Right lobe of liver (tissue), 6 donors: Measurements from ENCODE around the gene ZBTB6. TPM values are rescaled to one million over a fixed set of nuclear protein-coding genes. Genes with fewer than 3 reads are reported as not detected.
A peak's percentile ranks its signal among the peaks of the same experiment; 100 is the strongest.

Source experiments
- ATAC-seq, 4 donors: fragments of 200-7000 bp; cut with Tn5 transposase; one replicate each; pipeline ENCODE4 v1.9.1; 2020; ENCODE audit warnings: mild to moderate bottlenecking in 4 of 4, moderate library complexity in 4 of 4
- DNase-seq, 3 donors: peaks; one replicate each; pipeline ENCODE4 v3.0.0-alpha.2; 2020
- H3K27ac ChIP-seq, 3 donors: fragments of 200-600 bp; one replicate each; pipeline ENCODE4 v1.8.0; 2022
- H3K27me3 ChIP-seq, 2 donors: fragments of 200-600 bp; one replicate each; pipeline ENCODE4 v1.8.0; 2022
- H3K36me3 ChIP-seq, 4 donors: fragments of 200-600 bp; sonication (generic) in 1 of 4; one replicate each; pipeline versions ENCODE4 v1.5.1 to v1.8.0; 2017 to 2022; ENCODE audit warnings: control low read depth in 1 of 4
- H3K4me1 ChIP-seq, 4 donors: fragments of 200-600 bp; sonication (generic) in 1 of 4; one replicate each; pipeline versions ENCODE4 v1.5.1 to v1.8.0; 2017 to 2022; ENCODE audit warnings: control low read depth in 1 of 4
- H3K4me3 ChIP-seq, 3 donors: fragments of 200-600 bp; one replicate each; pipeline ENCODE4 v1.8.0; 2022
- H3K9me3 ChIP-seq, 4 donors: fragments of 200-600 bp; sonication (generic) in 1 of 4; one replicate each; pipeline versions ENCODE4 v1.5.1 to v1.8.0; 2017 to 2022; ENCODE audit warnings: control low read depth in 1 of 4
- POLR2A ChIP-seq: fragments of 450-650 bp; IDR thresholded peaks from one replicate; pipeline ENCODE4 v1.6.1; 2017; ENCODE audit warnings: antibody characterized with exemption, mild to moderate bottlenecking
- WGBS: methylation state at CpG from one replicate; pipeline ENCODE4 v1.1.6; 2018; ENCODE audit warnings: low coverage, low lambda C conversion rate; ENCODE audit not compliant: insufficient coverage; ENCODE audit errors: missing lambda C conversion rate; 5-methylcytosine and 5-hydroxymethylcytosine counted together
- intact Hi-C, 2 donors: fragments of 100-400 bp; cut with DNase I; formaldehyde crosslinking; loops; one replicate each; pipeline versions ENCODE4 v1.11.2 to v1.14.1; 2022
- total RNA-seq, 6 experiments: library from RNA; depleted of rRNA in 2 of 6; stranded (reverse); fragments of >200 nt in 2 of 6; fragmentation: NEBNext Ultra II Directional in 3 of 6; extraction: Animal tissue kit (Norgen Biotek cat#: 25700) in 3 of 6; gene quantifications; one replicate each; pipeline versions ENCODE4 v1.1.0 to v1.2.4, GENCODE V29; 2016 to 2023
- TF ChIP-seq, protein P1 (sequence below), 4 donors: fragments of 200-600 bp in 3 of 4; fragments of 450-650 bp in 1 of 4; IDR thresholded peaks; one replicate each; pipeline versions ENCODE4 v1.5.1 to v1.8.0; 2016 to 2022; ENCODE audit warnings: antibody characterized with exemption in 4 of 4, mild to moderate bottlenecking in 2 of 4
- donor health status: DM: no; HTN: yes; CAD: no.
- donor health status: DM: no; HTN: no; CAD: no.
- donor health status: DM: no; HTN: no; CAD: no.
- donor health status: DM: no; HTN: yes; CAD: no.
- donor health status: DM: no; HTN: yes; CAD: no.

The ZBTB6 gene
- total RNA-seq, 6 experiments from 2014 or later: 2.2 to 4.3 (median 2.7) TPM

GRCh38 chr9:122931226-122932121, 18.4 kb upstream of the ZBTB6 start, which contains the start of gene ZBTB26:
Gene ZBTB26, minus strand, starts transcription at chr9:122931512. Its CDS starts 11,578 bp downstream, at chr9:122919934.
- peak; percentile 95 to 98 (median 96) for DNase-seq
- no peaks in the 10 kb centered on the region for H3K9me3 ChIP-seq
- no peaks in the 10 kb centered on the region for H3K27me3 ChIP-seq
- 0% methylated on average over 7 of the region's 51 CpGs for WGBS
- ATAC-seq: peak; percentile 99 to 100 (median 100)
- peak within 1 kb of the TSS; percentile 59 to 80 (median 71) for H3K27ac ChIP-seq
- H3K36me3 ChIP-seq: no peaks in the 10 kb centered on the region
- H3K4me3 ChIP-seq: peak within 1 kb of the TSS; percentile 85 to 98 (median 93)
- intact Hi-C loops: no loop called here
- H3K4me1 ChIP-seq: peaks cover 0 to 21% (median 9%) of the 10 kb centered on the region in 4 donors
- peak; percentile 70 for TF ChIP-seq POLR2A
- TF ChIP-seq, protein P1, sequence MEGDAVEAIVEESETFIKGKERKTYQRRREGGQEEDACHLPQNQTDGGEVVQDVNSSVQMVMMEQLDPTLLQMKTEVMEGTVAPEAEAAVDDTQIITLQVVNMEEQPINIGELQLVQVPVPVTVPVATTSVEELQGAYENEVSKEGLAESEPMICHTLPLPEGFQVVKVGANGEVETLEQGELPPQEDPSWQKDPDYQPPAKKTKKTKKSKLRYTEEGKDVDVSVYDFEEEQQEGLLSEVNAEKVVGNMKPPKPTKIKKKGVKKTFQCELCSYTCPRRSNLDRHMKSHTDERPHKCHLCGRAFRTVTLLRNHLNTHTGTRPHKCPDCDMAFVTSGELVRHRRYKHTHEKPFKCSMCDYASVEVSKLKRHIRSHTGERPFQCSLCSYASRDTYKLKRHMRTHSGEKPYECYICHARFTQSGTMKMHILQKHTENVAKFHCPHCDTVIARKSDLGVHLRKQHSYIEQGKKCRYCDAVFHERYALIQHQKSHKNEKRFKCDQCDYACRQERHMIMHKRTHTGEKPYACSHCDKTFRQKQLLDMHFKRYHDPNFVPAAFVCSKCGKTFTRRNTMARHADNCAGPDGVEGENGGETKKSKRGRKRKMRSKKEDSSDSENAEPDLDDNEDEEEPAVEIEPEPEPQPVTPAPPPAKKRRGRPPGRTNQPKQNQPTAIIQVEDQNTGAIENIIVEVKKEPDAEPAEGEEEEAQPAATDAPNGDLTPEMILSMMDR (IDR thresholded peaks at IDR 0.05): no peak

- TF ChIP-seq, protein P1 (IDR thresholded peaks at IDR 0.05): no peak
- TF ChIP-seq POLR2A: no peak
- ATAC-seq (peak in 2 of 4 donors; percentile 13 to 25), DNase-seq (no peak)
- peak overlapping the region; percentile 59 to 80 (median 71) for H3K27ac ChIP-seq
- H3K4me3 ChIP-seq: peak overlapping the region; percentile 85 to 98 (median 93)
- 37% methylated on average over 7 of the region's 10 CpGs for WGBS
- H3K9me3 ChIP-seq: no peaks in the 10 kb centered on the region
- H3K27me3 ChIP-seq: no peaks in the 10 kb centered on the region
- intact Hi-C loops: no loop called here
- peaks cover 0 to 21% (median 9%) of the 10 kb centered on the region in 4 donors for H3K4me1 ChIP-seq
- H3K36me3 ChIP-seq: no peaks in the 10 kb centered on the region
Observed at GRCh38 chr9:122930541-122931225, 17.6 kb upstream of the ZBTB6 start.

DNA sequence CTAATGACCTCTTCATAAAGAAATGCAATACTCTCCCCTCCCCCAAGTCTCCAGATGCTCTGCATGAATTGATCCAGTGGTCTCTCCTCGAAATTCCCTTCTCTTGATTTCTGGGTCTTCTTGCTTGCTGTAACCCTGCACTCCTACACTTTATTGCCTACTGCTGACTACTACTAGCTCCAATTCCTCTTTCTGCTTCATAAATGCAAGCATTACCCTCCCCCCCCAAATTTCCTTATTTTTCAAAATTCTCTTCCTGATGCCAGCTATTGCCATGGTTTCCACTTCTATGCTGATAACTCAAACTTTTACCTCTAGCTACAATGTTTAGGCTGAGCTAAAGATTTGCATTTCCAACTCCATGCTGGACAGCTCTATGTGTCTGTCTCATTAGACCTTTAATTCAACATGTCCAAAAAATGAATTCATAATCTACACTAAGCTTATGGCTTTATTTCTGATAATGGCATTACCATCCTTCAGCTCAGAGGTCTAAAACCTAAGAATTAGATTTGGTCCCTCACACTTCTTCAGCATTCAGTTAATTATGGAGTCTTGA, 16.8 kb upstream of the ZBTB6 start:
- no peak for ATAC-seq
- intact Hi-C loops: no loop called here
- H3K4me3 ChIP-seq: no peak overlapping the region

DNA sequence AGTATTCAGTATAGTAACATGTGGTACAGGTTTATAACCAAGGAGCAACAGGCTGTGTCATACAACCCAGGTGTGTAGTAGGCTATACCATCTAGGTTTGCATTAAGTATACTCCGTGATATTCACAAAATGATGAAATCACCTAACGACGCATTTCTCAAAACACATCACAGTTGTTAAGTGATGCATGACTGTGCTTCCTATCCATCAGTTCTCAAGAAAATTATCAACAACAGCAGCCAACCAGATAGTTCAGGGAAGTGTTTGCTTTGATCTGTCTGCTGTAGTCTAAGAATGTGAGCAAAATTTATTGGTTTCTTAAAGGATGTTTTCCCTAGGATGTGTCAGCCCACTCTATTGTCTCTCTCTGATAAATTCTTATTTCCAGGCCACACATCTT, 10.8 kb upstream of the ZBTB6 start:
- 29% methylated on average over 3 of the region's 3 CpGs for WGBS

More for the DNA sequence above, 16.8 kb upstream of the ZBTB6 start:
- peaks cover 0 to 21% (median 9%) of the 10 kb centered on the region in 4 donors for H3K4me1 ChIP-seq
- no peak overlapping the region for H3K27ac ChIP-seq
- H3K36me3 ChIP-seq: no peaks in the 10 kb centered on the region
- H3K27me3 ChIP-seq: no peaks in the 10 kb centered on the region
- no peaks in the 10 kb centered on the region for H3K9me3 ChIP-seq
- no peak for TF ChIP-seq POLR2A
- TF ChIP-seq, protein P1 (IDR thresholded peaks at IDR 0.05): no peak
- DNase-seq: no peak
- WGBS: 60% methylated on average over 1 of the region's 1 CpG

More for the DNA sequence above, 10.8 kb upstream of the ZBTB6 start:
- ATAC-seq (no peak), DNase-seq (no peak)
- Histone ChIP-seq H3K27me3 (no peaks in the 10 kb centered on the region), H3K4me1 (no peaks in the 10 kb centered on the region), H3K36me3 (no peaks in the 10 kb centered on the region), H3K4me3 (no peak overlapping the region), H3K9me3 (no peaks in the 10 kb centered on the region), H3K27ac (no peak overlapping the region)
- intact Hi-C loops: no loop called here
- TF ChIP-seq POLR2A: no peak
- TF ChIP-seq, protein P1 (IDR thresholded peaks at IDR 0.05): no peak
